ENCODE data around the gene HOXA9.

- TF ChIP-seq CTCF (IDR thresholded peaks at IDR 0.05): no peak
- TF ChIP-seq RFX5 (IDR thresholded peaks at IDR 0.05; ENCODE audit: low read length): no peak
- TF ChIP-seq, protein P1, sequence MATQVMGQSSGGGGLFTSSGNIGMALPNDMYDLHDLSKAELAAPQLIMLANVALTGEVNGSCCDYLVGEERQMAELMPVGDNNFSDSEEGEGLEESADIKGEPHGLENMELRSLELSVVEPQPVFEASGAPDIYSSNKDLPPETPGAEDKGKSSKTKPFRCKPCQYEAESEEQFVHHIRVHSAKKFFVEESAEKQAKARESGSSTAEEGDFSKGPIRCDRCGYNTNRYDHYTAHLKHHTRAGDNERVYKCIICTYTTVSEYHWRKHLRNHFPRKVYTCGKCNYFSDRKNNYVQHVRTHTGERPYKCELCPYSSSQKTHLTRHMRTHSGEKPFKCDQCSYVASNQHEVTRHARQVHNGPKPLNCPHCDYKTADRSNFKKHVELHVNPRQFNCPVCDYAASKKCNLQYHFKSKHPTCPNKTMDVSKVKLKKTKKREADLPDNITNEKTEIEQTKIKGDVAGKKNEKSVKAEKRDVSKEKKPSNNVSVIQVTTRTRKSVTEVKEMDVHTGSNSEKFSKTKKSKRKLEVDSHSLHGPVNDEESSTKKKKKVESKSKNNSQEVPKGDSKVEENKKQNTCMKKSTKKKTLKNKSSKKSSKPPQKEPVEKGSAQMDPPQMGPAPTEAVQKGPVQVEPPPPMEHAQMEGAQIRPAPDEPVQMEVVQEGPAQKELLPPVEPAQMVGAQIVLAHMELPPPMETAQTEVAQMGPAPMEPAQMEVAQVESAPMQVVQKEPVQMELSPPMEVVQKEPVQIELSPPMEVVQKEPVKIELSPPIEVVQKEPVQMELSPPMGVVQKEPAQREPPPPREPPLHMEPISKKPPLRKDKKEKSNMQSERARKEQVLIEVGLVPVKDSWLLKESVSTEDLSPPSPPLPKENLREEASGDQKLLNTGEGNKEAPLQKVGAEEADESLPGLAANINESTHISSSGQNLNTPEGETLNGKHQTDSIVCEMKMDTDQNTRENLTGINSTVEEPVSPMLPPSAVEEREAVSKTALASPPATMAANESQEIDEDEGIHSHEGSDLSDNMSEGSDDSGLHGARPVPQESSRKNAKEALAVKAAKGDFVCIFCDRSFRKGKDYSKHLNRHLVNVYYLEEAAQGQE (IDR thresholded peaks at IDR 0.05; ENCODE audit: low read depth, low read length): no peak
- TF ChIP-seq RXRA (IDR thresholded peaks at IDR 0.05; ENCODE audit: borderline replicate concordance, low read depth): no peak
- TF ChIP-seq JUND (IDR thresholded peaks at IDR 0.05): no peak
- TF ChIP-seq SMC3 (IDR thresholded peaks at IDR 0.05; ENCODE audit: low read depth, low read length): no peak
- peak; percentile 52; the same call in 1 of the 2 replicates for TF ChIP-seq USF1 (IDR thresholded peaks at IDR 0.05; ENCODE audit: borderline replicate concordance, low read depth)
- no peak for TF ChIP-seq ELF1 (IDR thresholded peaks at IDR 0.05)
- no peak for TF ChIP-seq GATA2 (CRISPR knock-in tag; IDR thresholded peaks at IDR 0.05)
- no peak for TF ChIP-seq EP300 (IDR thresholded peaks at IDR 0.05; ENCODE audit: borderline replicate concordance in 1 of 2, low read depth in 1 of 2, low read length in 1 of 2)
Observed at GRCh38 chr7:27165089-27165995, at the start of gene HOXA9.
